Measurements from ENCODE around the gene RNF130. TPM values are rescaled to one million over a fixed set of nuclear protein-coding genes. Genes with fewer than 3 reads are reported as not detected.
A peak's percentile ranks its signal among the peaks of the same experiment; 100 is the strongest.

The RNF130 gene
- total RNA-seq, 2 experiments from 2014 or later = 4.0 to 5.5 TPM

DNA sequence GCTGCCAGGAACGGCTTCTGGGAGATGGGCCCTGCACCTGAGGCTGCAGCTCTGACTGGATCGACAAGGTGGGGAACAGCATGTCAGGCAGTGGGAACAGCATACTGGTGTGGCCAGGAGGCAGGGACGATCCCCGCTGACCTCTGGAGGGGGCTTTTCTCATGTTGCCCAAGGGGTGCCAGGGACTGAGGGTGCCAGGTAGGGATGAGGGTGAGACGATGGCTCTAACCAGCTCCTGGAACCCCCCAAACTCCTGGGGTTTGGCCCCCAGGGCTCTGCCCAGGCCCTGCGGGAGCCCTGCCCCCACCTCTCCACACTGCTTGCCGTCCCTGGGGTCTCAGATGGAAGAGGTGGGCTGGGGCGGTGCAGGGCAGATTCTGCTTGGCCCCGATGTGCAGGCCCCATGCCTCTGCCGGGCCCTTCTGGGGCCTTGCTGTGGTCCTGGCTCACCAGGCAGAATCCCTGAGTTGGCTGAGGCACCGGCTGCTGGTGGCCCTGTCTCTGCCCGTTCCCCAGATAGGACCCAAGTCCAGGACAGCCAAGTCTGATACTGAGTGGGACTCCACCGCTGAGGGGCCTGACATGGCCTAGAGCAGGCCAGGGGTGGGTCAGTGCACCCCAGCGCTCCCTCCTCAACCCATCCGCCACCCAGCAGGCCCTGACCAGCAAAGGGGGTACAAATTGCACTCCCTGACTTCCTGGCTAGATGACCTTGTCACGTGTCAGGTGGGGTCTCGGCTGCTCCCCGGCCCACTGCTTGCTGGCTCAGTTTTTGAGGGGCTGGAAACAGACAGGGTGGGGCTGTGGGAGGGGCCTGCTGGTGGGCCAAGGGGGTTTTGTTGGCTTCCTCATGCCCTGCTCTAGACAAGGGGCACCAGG, 28.4 kb upstream of the RNF130 start:
- H3K27me3 Mint-ChIP-seq (ENCODE audit: low read depth) = peaks cover 7% of the 10 kb centered on the region
- no peak overlapping the region for H3K27ac Mint-ChIP-seq
- H3K36me3 Mint-ChIP-seq (ENCODE audit: low read depth) = no peaks in the 10 kb centered on the region
- ATAC-seq (no peak), DNase-seq (no peak)
- ChIA-PET POLR2A (no interaction called here), CTCF (no interaction called here)
- H3K4me3 Mint-ChIP-seq = no peak overlapping the region
- H3K9me3 Mint-ChIP-seq (ENCODE audit: insufficient read depth) = no peaks in the 10 kb centered on the region
- no peaks in the 10 kb centered on the region for H3K4me1 Mint-ChIP-seq (ENCODE audit: low read depth)

DNA sequence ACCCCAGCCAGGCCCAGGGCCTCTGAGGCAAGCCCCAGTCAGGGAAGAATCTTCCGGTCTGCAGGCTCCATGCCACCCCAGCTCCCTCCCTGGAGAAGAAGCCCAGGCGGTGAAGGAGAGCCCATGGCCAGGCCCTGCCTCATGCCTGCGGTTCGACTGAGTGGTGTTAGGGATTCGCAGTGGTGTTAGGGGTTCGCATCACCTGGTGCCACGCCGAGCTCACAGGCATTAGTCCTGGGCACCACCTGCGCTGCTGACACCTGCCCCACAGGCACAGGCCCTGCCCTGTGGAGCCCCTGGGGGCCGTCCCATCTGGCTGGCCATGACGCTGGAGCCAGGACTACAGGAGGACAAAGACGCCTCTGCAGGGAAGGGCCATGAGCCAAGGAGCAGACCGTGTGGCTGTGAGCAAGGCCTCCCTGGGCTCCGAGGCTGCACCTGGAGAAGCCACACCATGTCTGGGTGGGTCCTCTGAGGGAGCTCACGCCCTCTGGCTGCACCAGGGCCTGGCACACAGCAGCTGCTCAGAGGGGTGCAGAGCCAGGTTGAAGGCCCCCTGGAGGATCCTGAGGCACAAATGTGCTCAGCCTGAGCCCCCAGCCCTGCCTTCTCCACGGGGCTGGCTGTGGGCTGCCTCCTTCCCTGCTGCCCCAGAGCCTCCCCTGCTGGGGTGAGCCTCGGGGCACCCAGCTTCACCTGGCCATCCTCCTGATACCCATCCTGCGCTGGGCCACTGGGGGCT, 27.6 kb upstream of the RNF130 start:
- ATAC-seq (no peak), DNase-seq (no peak)
- no peak overlapping the region for H3K27ac Mint-ChIP-seq
- H3K27me3 Mint-ChIP-seq (ENCODE audit: low read depth) = peaks cover 7% of the 10 kb centered on the region
- ChIA-PET CTCF (no interaction called here), POLR2A (no interaction called here)
- H3K36me3 Mint-ChIP-seq (ENCODE audit: low read depth) = no peaks in the 10 kb centered on the region
- no peaks in the 10 kb centered on the region for H3K9me3 Mint-ChIP-seq (ENCODE audit: insufficient read depth)
- no peaks in the 10 kb centered on the region for H3K4me1 Mint-ChIP-seq (ENCODE audit: low read depth)
- no peak overlapping the region for H3K4me3 Mint-ChIP-seq

DNA sequence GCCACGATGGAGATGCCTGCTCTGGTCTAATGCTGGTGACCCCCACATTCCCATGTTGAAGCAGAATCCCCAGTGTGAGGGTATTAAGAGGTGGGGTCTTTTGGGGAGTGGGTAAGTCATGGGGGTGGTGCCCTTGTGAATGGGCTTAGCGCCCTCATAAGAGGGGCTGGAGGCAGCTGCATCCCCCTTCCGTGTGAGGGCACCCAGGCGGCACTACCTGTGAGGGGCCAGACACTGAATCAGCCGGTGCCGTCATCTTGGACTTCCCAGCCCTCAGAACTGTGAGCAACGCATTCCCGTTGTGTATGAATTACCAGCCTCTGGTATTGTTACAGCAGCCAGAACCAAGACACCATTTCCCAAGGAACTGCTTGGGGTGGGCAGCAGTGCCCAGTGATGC, 27.0 kb upstream of the RNF130 start:
- DNase-seq (no peak), ATAC-seq (no peak)
- ChIA-PET CTCF (no interaction called here), POLR2A (no interaction called here)
- no peak overlapping the region for H3K27ac Mint-ChIP-seq
- peaks cover 10% of the 10 kb centered on the region for H3K27me3 Mint-ChIP-seq (ENCODE audit: low read depth)
- no peak overlapping the region for H3K4me3 Mint-ChIP-seq
- no peaks in the 10 kb centered on the region for H3K9me3 Mint-ChIP-seq (ENCODE audit: insufficient read depth)
- H3K36me3 Mint-ChIP-seq (ENCODE audit: low read depth) = no peaks in the 10 kb centered on the region
- H3K4me1 Mint-ChIP-seq (ENCODE audit: low read depth) = no peaks in the 10 kb centered on the region

DNA sequence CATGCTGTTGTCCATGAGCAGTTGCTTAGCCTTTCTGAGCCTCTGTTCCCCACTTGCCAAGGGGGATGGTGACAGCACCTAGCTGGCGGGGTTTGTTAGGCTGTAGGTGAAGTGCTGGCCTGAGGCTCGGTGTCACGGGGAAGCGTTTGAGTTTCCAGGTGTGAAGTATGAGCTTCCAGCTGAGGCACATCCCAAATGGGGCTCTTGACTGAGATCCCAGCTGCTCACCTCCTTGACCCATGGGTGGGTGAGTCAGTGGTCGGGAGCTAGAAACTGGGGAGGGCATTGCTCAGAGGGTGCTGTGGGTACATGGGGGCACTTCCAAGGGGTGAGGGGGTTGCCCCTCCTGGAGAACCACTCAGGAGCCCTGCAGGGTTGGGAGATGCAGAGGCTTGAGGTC, 26.4 kb upstream of the RNF130 start:
- ChIA-PET CTCF (no interaction called here), POLR2A (no interaction called here)
- H3K27me3 Mint-ChIP-seq (ENCODE audit: low read depth) = peaks cover 7% of the 10 kb centered on the region
- ATAC-seq (no peak), DNase-seq (no peak)
- no peaks in the 10 kb centered on the region for H3K4me1 Mint-ChIP-seq (ENCODE audit: low read depth)
- H3K27ac Mint-ChIP-seq = no peak overlapping the region
- no peaks in the 10 kb centered on the region for H3K36me3 Mint-ChIP-seq (ENCODE audit: low read depth)
- H3K4me3 Mint-ChIP-seq = no peak overlapping the region
- no peaks in the 10 kb centered on the region for H3K9me3 Mint-ChIP-seq (ENCODE audit: insufficient read depth)

DNA sequence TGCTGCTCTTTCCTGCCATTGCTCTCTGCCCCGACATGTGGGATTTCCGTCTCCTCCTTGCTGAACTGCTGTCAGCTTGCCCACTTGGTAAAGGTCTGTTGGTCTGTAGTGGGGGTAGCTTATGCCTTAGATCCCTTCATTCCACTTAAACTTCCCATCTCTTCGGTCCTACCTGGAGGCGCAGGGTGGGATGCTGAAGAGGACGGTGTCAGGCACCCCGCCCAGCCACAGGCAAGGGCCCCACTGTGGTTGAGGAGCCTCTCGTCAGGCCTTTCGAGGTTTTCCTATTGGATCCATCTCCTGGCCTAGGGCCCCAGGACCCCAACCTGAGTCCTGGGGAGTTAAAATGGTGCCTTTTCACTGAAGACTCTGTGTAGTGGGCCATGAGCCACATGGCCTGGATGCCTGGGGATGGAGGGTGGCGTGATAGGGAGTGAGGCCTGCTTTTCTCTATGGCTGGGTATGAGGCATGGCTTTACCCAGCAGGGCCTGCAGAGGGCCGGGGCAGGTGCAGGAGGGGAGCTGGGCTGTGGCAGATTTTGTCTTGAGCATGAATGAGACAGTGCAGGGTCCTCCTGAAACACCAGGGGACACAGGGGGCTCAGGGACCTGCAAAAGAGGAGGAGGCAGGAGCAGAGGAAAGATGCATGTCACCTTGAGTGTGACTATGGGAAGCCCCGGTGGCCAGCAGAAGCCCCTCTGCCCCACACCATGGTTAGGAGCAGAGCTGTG, 25.8 kb upstream of the RNF130 start:
- DNase-seq = no peak
- ChIA-PET CTCF (no interaction called here), POLR2A (no interaction called here)
- ATAC-seq = no peak
- H3K27ac Mint-ChIP-seq = no peak overlapping the region
- no peaks in the 10 kb centered on the region for H3K36me3 Mint-ChIP-seq (ENCODE audit: low read depth)
- H3K4me3 Mint-ChIP-seq = no peak overlapping the region
- H3K4me1 Mint-ChIP-seq (ENCODE audit: low read depth) = no peaks in the 10 kb centered on the region
- peaks cover 7% of the 10 kb centered on the region for H3K27me3 Mint-ChIP-seq (ENCODE audit: low read depth)
- H3K9me3 Mint-ChIP-seq (ENCODE audit: insufficient read depth) = no peaks in the 10 kb centered on the region

DNA sequence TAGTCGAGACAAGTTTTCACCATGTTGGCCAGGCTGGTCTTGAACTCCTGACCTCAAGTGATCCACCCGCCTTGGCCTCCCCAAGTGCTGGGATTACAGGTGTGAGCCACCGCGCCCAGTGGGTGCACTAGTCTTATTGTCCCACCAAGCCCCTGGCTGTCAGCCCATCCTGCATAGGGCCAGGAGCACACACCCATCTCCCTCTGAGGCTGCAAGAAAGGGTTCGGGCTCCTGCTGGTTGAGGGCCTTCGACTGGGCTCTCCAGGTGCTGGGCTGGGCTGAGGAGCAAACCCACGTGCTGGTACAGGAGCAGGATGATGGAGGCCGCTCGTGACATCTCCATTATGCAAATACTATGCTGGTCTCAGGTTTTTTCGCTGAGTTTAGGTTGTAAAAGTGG, 25.1 kb upstream of the RNF130 start:
- ChIA-PET CTCF (no interaction called here), POLR2A (no interaction called here)
- H3K4me3 Mint-ChIP-seq = no peak overlapping the region
- no peaks in the 10 kb centered on the region for H3K36me3 Mint-ChIP-seq (ENCODE audit: low read depth)
- H3K27me3 Mint-ChIP-seq (ENCODE audit: low read depth) = peaks cover 7% of the 10 kb centered on the region
- DNase-seq (no peak), ATAC-seq (no peak)
- H3K9me3 Mint-ChIP-seq (ENCODE audit: insufficient read depth) = no peaks in the 10 kb centered on the region
- no peaks in the 10 kb centered on the region for H3K4me1 Mint-ChIP-seq (ENCODE audit: low read depth)
- H3K27ac Mint-ChIP-seq = no peak overlapping the region

DNA sequence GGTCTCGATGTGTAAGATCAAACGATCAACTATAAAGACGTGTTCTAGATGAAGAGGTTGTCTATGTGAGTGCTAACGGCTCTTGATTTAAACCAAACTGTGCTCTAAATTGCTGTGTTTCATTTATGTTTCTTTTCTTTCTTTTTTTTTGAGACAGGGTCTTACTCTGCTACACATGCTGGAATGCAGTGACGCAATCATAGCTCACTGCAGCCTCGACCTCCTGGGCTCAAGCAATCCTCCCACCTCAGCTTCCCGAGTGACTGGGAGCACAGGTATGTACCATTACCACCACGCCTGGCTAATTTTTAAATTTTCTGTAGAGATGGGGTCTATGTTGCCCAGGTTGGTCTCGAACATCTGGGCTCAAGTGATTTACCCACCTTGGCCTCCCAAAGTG, 24.0 kb upstream of the RNF130 start:
- Mint-ChIP-seq H3K4me1 (ENCODE audit: low read depth) (no peaks in the 10 kb centered on the region), H3K4me3 (no peak overlapping the region), H3K36me3 (ENCODE audit: low read depth) (no peaks in the 10 kb centered on the region), H3K27me3 (ENCODE audit: low read depth) (peaks cover 11% of the 10 kb centered on the region), H3K9me3 (ENCODE audit: insufficient read depth) (no peaks in the 10 kb centered on the region), H3K27ac (no peak overlapping the region)
- ChIA-PET CTCF (no interaction called here), POLR2A (no interaction called here)
- ATAC-seq (no peak), DNase-seq (no peak)

DNA sequence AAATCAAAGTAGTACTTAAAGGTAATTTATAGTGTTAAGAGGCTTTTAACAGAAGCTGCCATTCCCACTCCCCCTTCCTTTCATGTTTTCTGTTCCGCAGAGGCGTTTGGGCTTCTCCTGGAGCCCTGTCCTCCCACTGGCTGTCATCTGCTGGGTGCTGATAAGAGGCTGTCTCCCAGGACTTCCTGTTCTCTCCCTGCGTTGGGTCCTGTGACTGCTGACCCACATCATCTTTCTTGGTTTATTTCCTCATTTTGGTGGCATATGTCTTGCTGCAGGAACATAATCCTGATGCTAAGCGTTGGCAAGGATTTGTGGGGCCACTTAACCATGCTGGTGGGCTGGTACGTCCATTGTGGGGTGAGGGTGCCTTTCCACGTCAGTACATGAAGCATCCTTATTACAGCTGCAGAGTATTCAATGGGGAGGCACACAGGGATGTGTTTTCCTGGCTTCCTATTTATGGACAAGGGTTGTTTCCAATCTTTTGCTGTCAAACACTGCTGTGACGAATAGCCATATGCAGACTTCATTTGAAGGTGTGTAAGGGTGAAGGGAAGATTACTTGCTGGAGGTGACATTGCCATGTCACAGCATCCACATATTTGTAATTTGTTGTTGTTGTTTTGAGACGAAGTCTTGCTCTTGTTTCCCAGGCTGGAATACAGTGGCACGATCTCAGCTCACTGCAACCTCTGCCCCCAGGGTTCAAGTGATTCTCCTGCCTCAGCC, 22.3 kb upstream of the RNF130 start:
- Mint-ChIP-seq H3K4me3 (no peak overlapping the region), H3K36me3 (ENCODE audit: low read depth) (no peaks in the 10 kb centered on the region), H3K4me1 (ENCODE audit: low read depth) (peaks cover 5% of the 10 kb centered on the region), H3K9me3 (ENCODE audit: insufficient read depth) (no peaks in the 10 kb centered on the region), H3K27ac (no peak overlapping the region), H3K27me3 (ENCODE audit: low read depth) (peaks cover 19% of the 10 kb centered on the region)
- ATAC-seq (no peak), DNase-seq (no peak)
- ChIA-PET POLR2A (no interaction called here), CTCF (interaction anchor here (1.1 kb wide), 1 partner anchor 235 kb away, joined by 3 read pairs; no protein-coding TSS in a partner anchor)

DNA sequence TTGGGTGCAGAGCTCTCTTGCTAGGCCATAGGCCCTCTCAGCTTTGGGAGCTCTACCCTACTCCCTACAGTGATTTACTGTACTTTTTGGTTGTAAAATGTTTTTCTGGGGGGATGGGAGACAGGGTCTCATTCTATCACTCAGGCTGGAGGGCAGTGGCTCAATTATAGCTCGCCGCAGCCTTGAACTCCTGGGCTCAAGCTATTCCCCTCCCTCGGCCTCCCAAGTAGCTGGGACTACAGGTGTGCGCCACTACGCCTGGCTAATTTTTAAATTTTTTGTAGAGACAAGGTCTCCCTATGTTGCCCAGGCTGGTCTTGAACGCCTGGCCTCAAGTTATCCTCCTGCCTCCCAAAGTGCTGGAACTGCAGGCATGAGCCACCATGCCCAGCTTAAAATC, 21.7 kb upstream of the RNF130 start:
- DNase-seq (no peak), ATAC-seq (no peak)
- Mint-ChIP-seq H3K4me1 (ENCODE audit: low read depth) (peaks cover 5% of the 10 kb centered on the region), H3K27ac (no peak overlapping the region), H3K9me3 (ENCODE audit: insufficient read depth) (no peaks in the 10 kb centered on the region), H3K27me3 (ENCODE audit: low read depth) (peaks cover 19% of the 10 kb centered on the region), H3K36me3 (ENCODE audit: low read depth) (no peaks in the 10 kb centered on the region), H3K4me3 (no peak overlapping the region)
- ChIA-PET POLR2A (no interaction called here), CTCF (interaction anchor here (0.6 to 1.1 kb wide), 2 partner anchors 131 to 236 kb away, joined by 3 read pairs; no protein-coding TSS in a partner anchor)

DNA sequence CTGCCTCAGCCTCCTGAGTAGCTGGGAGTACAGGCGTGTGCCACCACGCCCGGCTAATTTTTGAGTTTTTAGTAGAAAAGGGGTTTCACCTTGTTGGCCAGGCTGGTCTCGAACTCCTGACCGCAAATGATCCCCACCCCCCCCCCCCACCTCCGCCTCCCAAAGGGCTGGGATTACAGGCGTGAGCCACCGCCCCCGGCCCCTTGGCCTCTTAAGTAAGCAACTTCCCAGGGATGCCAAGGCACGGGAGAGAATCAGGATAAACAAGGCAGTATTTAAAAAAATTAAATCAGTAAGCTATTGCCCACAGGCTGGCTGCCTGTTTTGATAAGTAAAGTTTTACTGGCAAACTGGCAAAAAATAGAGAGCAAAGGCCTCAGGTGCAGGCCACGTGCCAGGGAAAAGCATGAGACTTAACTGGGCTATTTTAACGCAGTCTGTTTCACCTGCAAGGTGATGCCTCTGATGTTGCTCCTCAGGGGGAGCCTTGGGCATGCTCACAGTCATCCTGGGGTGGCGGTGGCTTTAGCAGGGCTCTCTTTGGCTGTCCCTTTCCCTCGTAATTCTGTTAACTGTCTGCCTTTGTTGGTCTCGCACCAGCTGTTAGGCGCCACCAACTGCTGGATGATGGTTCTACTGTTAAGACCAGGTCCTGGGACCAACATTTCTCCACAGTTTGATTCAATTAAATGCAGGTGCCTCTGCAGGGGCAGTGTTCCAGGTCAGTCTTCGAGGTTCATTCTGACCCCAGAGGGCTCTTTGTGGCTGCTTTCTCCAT, 19.4 kb upstream of the RNF130 start:
- ATAC-seq (no peak), DNase-seq (peak; percentile 39)
- Mint-ChIP-seq H3K27ac (no peak overlapping the region), H3K9me3 (ENCODE audit: insufficient read depth) (no peaks in the 10 kb centered on the region), H3K27me3 (ENCODE audit: low read depth) (peaks cover 19% of the 10 kb centered on the region), H3K4me1 (ENCODE audit: low read depth) (peaks cover 15% of the 10 kb centered on the region), H3K36me3 (ENCODE audit: low read depth) (no peaks in the 10 kb centered on the region), H3K4me3 (peak overlapping the region; percentile 31)
- POLR2A ChIA-PET = no interaction called here
- CTCF ChIA-PET = interaction anchor here (0.9 to 3.7 kb wide), 8 partner anchors 11 to 328 kb away, joined by 3 to 33 read pairs (median 4); partner anchors contain the start of gene TBC1D9B
